SU-DHL-6 (cell line): ENCODE data around the gene ZNF77.

Source experiments
- H2AFZ ChIP-seq: fragments of 200-600 bp; sonication (generic); 2 replicates; pipeline ENCODE4 v1.6.1; 2014; ENCODE audit warnings: low read depth, mild to moderate bottlenecking, moderate library complexity, mixed read lengths, antibody characterized with exemption, low read length; ENCODE audit not compliant: severe bottlenecking
- H3F3A ChIP-seq: fragments of 200-600 bp; shearing (Covaris generic); 2 replicates; pipeline ENCODE4 v1.6.0; 2016; ENCODE audit warnings: antibody characterized with exemption, mild to moderate bottlenecking; ENCODE audit not compliant: insufficient read depth
- H3K27ac ChIP-seq: fragments of 200-600 bp; sonication (generic); 2 replicates; pipeline ENCODE4 v1.5.1; 2016; ENCODE audit warnings: low read depth, mild to moderate bottlenecking, low read length, moderate library complexity, mixed read lengths
- H3K27me3 ChIP-seq: fragments of 200-600 bp; sonication (generic), shearing (Covaris generic); 2 replicates; pipeline ENCODE4 v1.6.0; 2014; ENCODE audit warnings: mild to moderate bottlenecking, low read length
- H3K36me3 ChIP-seq: fragments of 200-600 bp; sonication (generic); 2 replicates; pipeline ENCODE4 v1.6.1; 2014; ENCODE audit warnings: mild to moderate bottlenecking, low read length, mixed read lengths
- H3K4me2 ChIP-seq: fragments of 300-600, 200-600 bp; shearing (Covaris generic), sonication (generic); 2 replicates; pipeline ENCODE4 v1.6.0; 2014; ENCODE audit warnings: low read length, low read depth, mild to moderate bottlenecking; ENCODE audit not compliant: poor library complexity, severe bottlenecking
- H3K4me3 ChIP-seq: fragments of 200-600 bp; sonication (generic); 2 replicates; pipeline ENCODE4 v1.5.1; 2014; ENCODE audit warnings: antibody characterized with exemption, low read length, mild to moderate bottlenecking, mixed read lengths; ENCODE audit not compliant: insufficient read depth, poor library complexity, severe bottlenecking
- H3K79me2 ChIP-seq: fragments of 200-600 bp; sonication (generic); 2 replicates; pipeline ENCODE4 v1.6.1; 2014; ENCODE audit warnings: mild to moderate bottlenecking, low read length, moderate library complexity; ENCODE audit not compliant: insufficient read depth
- H3K9ac ChIP-seq: fragments of 200-600 bp; sonication (generic); 2 replicates; pipeline ENCODE4 v1.7.0; 2014; ENCODE audit warnings: mild to moderate bottlenecking, low read length
- H3K9me2 ChIP-seq: fragments of 200-600 bp; sonication (generic); replicated peaks from 2 replicates; pipeline ENCODE4 v1.6.1; 2014; ENCODE audit warnings: low read length; ENCODE audit not compliant: insufficient read depth
- H3K9me3 ChIP-seq: fragments of 200-600 bp; sonication (generic); 2 replicates; pipeline ENCODE4 v1.6.1; 2014; ENCODE audit warnings: low read length, mixed read lengths; ENCODE audit not compliant: insufficient read depth
- H4K20me1 ChIP-seq: fragments of 200-600 bp; sonication (generic); 2 replicates; pipeline ENCODE4 v1.6.1; 2014; ENCODE audit warnings: low read depth, mild to moderate bottlenecking, antibody characterized with exemption, low read length, moderate library complexity, mixed read lengths
- EZH2phosphoT487 ChIP-seq: fragments of 200-600 bp; sonication (generic), shearing (Covaris generic); conservative IDR thresholded peaks from 2 replicates; pipeline ENCODE4 v1.6.1; 2018; ENCODE audit warnings: mild to moderate bottlenecking, antibody characterized with exemption, low read length, moderate library complexity, mixed read lengths
- TF ChIP-seq, protein P1 (sequence below): fragments of 200-600 bp; sonication (generic); IDR thresholded peaks from one replicate; pipeline ENCODE4 v1.5.1; 2017; ENCODE audit warnings: antibody characterized with exemption, mild to moderate bottlenecking, low read length, moderate library complexity; ENCODE audit not compliant: insufficient read depth, poor library complexity, severe bottlenecking

The ZNF77 gene

DNA sequence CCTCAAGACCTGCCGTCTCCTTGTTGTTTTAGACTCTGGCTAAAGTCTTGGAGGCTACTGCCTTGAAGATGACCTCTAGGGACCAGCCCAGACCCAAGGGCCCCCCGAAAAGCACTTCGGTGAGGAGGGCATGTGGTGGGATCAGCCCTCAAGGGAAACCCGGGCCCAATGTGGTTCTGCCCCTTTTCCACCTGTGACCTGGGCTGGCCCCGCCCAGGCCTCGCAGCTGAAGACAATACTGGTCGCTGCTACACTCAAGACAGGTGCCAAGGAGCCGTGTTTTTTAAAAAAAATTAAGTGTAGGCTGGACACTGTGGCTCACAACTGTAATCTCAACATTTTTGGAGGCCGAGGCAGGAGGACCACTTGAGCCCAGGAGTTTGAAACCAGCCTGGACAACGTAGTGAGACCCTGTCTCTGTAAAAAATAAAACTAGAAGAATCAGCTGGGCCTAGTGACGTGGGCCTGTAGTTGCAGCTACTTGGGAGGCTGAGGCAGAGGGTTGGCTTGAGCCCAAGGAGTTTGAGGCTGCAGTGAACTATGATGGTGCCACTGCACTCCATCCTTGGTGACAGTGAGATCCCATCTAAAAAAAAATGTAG is 33.5 kb upstream of the ZNF77 start:
- Histone ChIP-seq H3K9ac (no peak overlapping the region), H3F3A (no peaks in the 10 kb centered on the region), H2AFZ (no peak overlapping the region), H3K36me3 (no peaks in the 10 kb centered on the region), H3K4me3 (no peak overlapping the region), H4K20me1 (no peaks in the 10 kb centered on the region), H3K9me3 (no peaks in the 10 kb centered on the region), H3K79me2 (no peaks in the 10 kb centered on the region), H3K27ac (no peak overlapping the region), H3K9me2 (no peaks in the 10 kb centered on the region), H3K27me3 (no peaks in the 10 kb centered on the region), H3K4me2 (no peak overlapping the region)
- no peak for TF ChIP-seq EZH2phosphoT487
- TF ChIP-seq, protein P1, sequence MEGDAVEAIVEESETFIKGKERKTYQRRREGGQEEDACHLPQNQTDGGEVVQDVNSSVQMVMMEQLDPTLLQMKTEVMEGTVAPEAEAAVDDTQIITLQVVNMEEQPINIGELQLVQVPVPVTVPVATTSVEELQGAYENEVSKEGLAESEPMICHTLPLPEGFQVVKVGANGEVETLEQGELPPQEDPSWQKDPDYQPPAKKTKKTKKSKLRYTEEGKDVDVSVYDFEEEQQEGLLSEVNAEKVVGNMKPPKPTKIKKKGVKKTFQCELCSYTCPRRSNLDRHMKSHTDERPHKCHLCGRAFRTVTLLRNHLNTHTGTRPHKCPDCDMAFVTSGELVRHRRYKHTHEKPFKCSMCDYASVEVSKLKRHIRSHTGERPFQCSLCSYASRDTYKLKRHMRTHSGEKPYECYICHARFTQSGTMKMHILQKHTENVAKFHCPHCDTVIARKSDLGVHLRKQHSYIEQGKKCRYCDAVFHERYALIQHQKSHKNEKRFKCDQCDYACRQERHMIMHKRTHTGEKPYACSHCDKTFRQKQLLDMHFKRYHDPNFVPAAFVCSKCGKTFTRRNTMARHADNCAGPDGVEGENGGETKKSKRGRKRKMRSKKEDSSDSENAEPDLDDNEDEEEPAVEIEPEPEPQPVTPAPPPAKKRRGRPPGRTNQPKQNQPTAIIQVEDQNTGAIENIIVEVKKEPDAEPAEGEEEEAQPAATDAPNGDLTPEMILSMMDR = no peak

DNA sequence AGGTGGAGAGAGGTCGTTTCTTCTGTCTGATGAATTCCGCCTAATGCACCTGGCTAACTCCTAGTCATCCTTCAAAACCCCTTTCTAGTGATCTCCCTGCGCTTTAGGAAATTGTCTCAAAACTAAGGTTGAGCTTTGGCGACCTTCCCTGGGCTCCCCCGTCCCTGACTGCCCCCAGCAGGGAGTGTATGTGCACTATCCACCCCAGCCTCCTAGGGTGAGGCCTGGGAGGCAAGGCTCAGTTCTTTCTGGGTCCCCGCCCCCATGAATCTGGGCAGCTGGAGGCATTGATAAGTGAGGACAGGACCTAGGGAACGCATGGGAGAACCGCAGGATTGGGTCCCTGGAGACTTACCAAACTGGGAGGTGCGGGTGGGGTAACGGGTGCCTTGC is 33.0 kb upstream of the ZNF77 start:
- Histone ChIP-seq H3K27me3 (no peaks in the 10 kb centered on the region), H3K4me3 (no peak overlapping the region)
- TF ChIP-seq EZH2phosphoT487 = no peak
- TF ChIP-seq, protein P1 = no peak

DNA sequence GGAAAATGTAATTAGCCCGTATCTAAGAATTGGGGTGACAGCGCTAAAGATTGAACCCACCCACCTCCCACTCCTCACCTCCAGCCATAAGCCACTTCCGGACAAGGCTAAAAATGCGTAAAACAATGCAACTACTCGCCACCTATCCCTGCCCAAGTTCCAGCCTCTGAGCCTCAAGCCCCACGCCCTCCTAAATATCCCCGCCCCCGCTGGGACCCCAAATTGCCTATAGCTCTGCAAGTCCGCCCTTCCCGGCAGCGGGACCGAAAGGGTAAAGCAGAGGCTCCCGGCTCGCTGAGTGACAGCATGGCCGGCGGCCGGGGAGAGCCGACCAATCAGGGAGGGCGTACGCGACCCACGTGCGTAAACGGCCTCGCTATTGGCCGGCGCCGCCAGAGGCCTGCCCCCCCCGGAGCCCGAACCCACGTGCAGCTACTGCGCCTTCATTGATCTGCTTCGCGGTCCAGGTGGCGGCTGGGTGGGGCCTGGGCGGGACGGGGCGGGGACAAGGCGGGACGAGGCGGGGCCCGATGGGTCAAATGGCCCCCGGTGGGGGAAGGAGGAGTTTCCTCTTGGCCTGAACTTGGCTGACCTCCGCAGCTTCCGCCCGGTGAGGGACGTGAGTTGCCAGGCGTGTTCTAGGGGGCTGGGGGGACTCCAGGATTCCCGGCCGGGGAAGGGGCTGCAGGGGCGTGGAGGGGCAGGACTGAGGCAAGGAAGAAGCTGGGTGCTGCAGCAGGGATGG is 32.4 kb upstream of the ZNF77 start, which contains the start of gene TLE6:
TSS of gene TLE6 (plus strand) at position 564 of the 745 bp plus-strand sequence. CDS start 670 bp downstream, outside the sequence.
- no peaks in the 10 kb centered on the region for H4K20me1 ChIP-seq

More for the DNA sequence above, 33.0 kb upstream of the ZNF77 start:
- Histone ChIP-seq H3K9me3 (no peaks in the 10 kb centered on the region), H3K9me2 (no peaks in the 10 kb centered on the region), H3F3A (no peaks in the 10 kb centered on the region), H2AFZ (no peak overlapping the region), H3K79me2 (no peaks in the 10 kb centered on the region), H3K27ac (no peak overlapping the region), H3K36me3 (no peaks in the 10 kb centered on the region), H3K9ac (no peak overlapping the region), H4K20me1 (no peaks in the 10 kb centered on the region), H3K4me2 (no peak overlapping the region)

GRCh38 chr19:2976609-2977000 is 31.8 kb upstream of the ZNF77 start:
- Histone ChIP-seq H3K27me3 (no peaks in the 10 kb centered on the region), H3K4me3 (no peak overlapping the region)

More for the DNA sequence above, 32.4 kb upstream of the ZNF77 start, which contains the start of gene TLE6:
- Histone ChIP-seq H3K4me2 (no peak within 1 kb of the TSS), H2AFZ (no peak within 1 kb of the TSS), H3K9me3 (no peaks in the 10 kb centered on the region), H3K27me3 (no peaks in the 10 kb centered on the region), H3K9ac (no peak within 1 kb of the TSS), H3K79me2 (no peaks in the 10 kb centered on the region), H3K36me3 (no peaks in the 10 kb centered on the region), H3F3A (no peaks in the 10 kb centered on the region), H3K27ac (no peak within 1 kb of the TSS), H3K4me3 (no peak within 1 kb of the TSS), H3K9me2 (no peaks in the 10 kb centered on the region)
- no peak for TF ChIP-seq EZH2phosphoT487

More at GRCh38 chr19:2976609-2977000, 31.8 kb upstream of the ZNF77 start:
- H3F3A ChIP-seq = no peaks in the 10 kb centered on the region
- no peak overlapping the region for H3K27ac ChIP-seq
- no peak overlapping the region for H2AFZ ChIP-seq
- no peak overlapping the region for H3K9ac ChIP-seq
- no peak overlapping the region for H3K4me2 ChIP-seq
- TF ChIP-seq EZH2phosphoT487 = no peak
- TF ChIP-seq, protein P1 = no peak
- H3K36me3 ChIP-seq = no peaks in the 10 kb centered on the region
- no peaks in the 10 kb centered on the region for H3K79me2 ChIP-seq
- no peaks in the 10 kb centered on the region for H3K9me2 ChIP-seq
- no peaks in the 10 kb centered on the region for H3K9me3 ChIP-seq
- H4K20me1 ChIP-seq = no peaks in the 10 kb centered on the region
